GM23248 (cell line): ENCODE data around the gene ADCY7. TPM values are rescaled to one million over a fixed set of nuclear protein-coding genes. Genes with fewer than 3 reads are reported as not detected.

ENCODE experiments used
- DNase-seq: peaks from one replicate; pipeline ENCODE4 v3.0.0-alpha.2; 2015
- H2AFZ ChIP-seq: fragments of 200-600 bp; sonication (generic); 2 replicates; pipeline ENCODE4 v1.6.1; 2016; ENCODE audit warnings: antibody characterized with exemption
- H3F3A ChIP-seq: fragments of 200-600 bp; sonication (generic); 2 replicates; pipeline ENCODE4 v1.6.1; 2016; ENCODE audit warnings: mild to moderate bottlenecking, antibody characterized with exemption, mixed run types; ENCODE audit not compliant: insufficient read depth
- H3K27ac ChIP-seq: fragments of 200-600 bp; sonication (generic); 2 replicates; pipeline ENCODE4 v1.5.1; 2016; ENCODE audit warnings: mild to moderate bottlenecking
- H3K27me3 ChIP-seq: fragments of 200-600 bp; sonication (generic); replicated peaks from 2 replicates; pipeline ENCODE4 v1.6.1; 2016; ENCODE audit warnings: mild to moderate bottlenecking; ENCODE audit not compliant: insufficient read depth
- H3K36me3 ChIP-seq: fragments of 200-600 bp; sonication (generic); 2 replicates; pipeline ENCODE4 v1.6.1; 2016; ENCODE audit warnings: low read depth, mild to moderate bottlenecking
- H3K4me1 ChIP-seq: fragments of 200-600 bp; sonication (generic); 2 replicates; pipeline ENCODE4 v1.6.1; 2016; ENCODE audit warnings: mild to moderate bottlenecking; ENCODE audit not compliant: insufficient read depth
- H3K4me2 ChIP-seq: fragments of 200-600 bp; sonication (generic); one replicate; pipeline ENCODE4 v1.6.1; 2016; ENCODE audit warnings: mild to moderate bottlenecking; ENCODE audit not compliant: unreplicated experiment
- H3K4me3 ChIP-seq: fragments of 200-600 bp; sonication (generic); 2 replicates; pipeline ENCODE4 v1.5.1; 2016; ENCODE audit warnings: mild to moderate bottlenecking
- H3K79me2 ChIP-seq: fragments of 200-600 bp; sonication (generic); 2 replicates; pipeline ENCODE4 v1.6.1; 2016; ENCODE audit warnings: mild to moderate bottlenecking; ENCODE audit not compliant: insufficient read depth
- H3K9ac ChIP-seq: fragments of 200-600 bp; sonication (generic); 2 replicates; pipeline ENCODE4 v1.6.1; 2016; ENCODE audit warnings: mild to moderate bottlenecking
- H3K9me2 ChIP-seq: fragments of 200-600 bp; sonication (generic); 2 replicates; pipeline ENCODE4 v1.6.1; 2016; ENCODE audit warnings: mixed run types, mild to moderate bottlenecking, moderate library complexity; ENCODE audit not compliant: insufficient read depth
- H3K9me3 ChIP-seq: fragments of 200-600 bp; sonication (generic); one replicate; pipeline ENCODE4 v1.6.1; 2017; ENCODE audit warnings: low read depth
- H4K20me1 ChIP-seq: fragments of 200-600 bp; sonication (generic); 2 replicates; pipeline ENCODE4 v1.6.0; 2016; ENCODE audit not compliant: insufficient read depth
- EZH2 ChIP-seq: fragments of 200-600 bp; sonication (generic); IDR thresholded peaks from 2 replicates; pipeline ENCODE4 v1.6.1; 2018; ENCODE audit warnings: antibody characterized with exemption, mild to moderate bottlenecking; ENCODE audit not compliant: insufficient read depth, poor library complexity, severe bottlenecking
- EZH2phosphoT487 ChIP-seq: fragments of 200-600 bp; sonication (generic); IDR thresholded peaks from 2 replicates; pipeline ENCODE4 v1.6.1; 2018; ENCODE audit warnings: antibody characterized with exemption, moderate library complexity, mild to moderate bottlenecking, low read depth; ENCODE audit not compliant: insufficient read depth
- WGBS, 2 experiments: methylation state at CpG; one replicate each; pipeline ENCODE4 v1.1.6; 2015 to 2017; ENCODE audit warnings: low lambda C conversion rate in 2 of 2, low coverage in 1 of 2; ENCODE audit errors: missing lambda C conversion rate in 2 of 2; 5-methylcytosine and 5-hydroxymethylcytosine counted together
- in situ Hi-C: fragments of 300-500 bp; cut with MboI; formaldehyde crosslinking; loops from 2 replicates; pipeline ENCODE4 v1.15.0; 2020
- polyA plus RNA-seq: library from polyadenylated mRNA; unstranded; fragments of >200 nt; fragmentation: Nextera tagmentation; extraction: Ambion mirVana; gene quantifications from 2 replicates; pipeline ENCODE4 v1.2.1, GENCODE V29; 2016
- total RNA-seq: library from RNA; depleted of rRNA; stranded (reverse); fragments of >200 nt; shearing (Covaris generic); gene quantifications from 2 replicates; pipeline ENCODE4 v1.2.3, GENCODE V29; 2014

ADCY7 gene
- total and polyA plus RNA-seq, 2 experiments from 2014 or later: 31.9 to 87.4 TPM

GRCh38 chr16:50247123-50247905 lies 19.0 kb upstream of the ADCY7 start:
- Histone ChIP-seq H3K36me3 (no peaks in the 10 kb centered on the region), H3K9ac (peak overlapping the region; percentile 90), H4K20me1 (no peaks in the 10 kb centered on the region), H3K79me2 (peaks cover 46% of the 10 kb centered on the region), H3K9me3 (no peaks in the 10 kb centered on the region), H3K4me2 (peak overlapping the region; percentile 89), H3K27me3 (no peaks in the 10 kb centered on the region), H3F3A (peaks cover 15% of the 10 kb centered on the region), H3K4me1 (peaks cover 30% of the 10 kb centered on the region), H3K4me3 (peak overlapping the region; percentile 84), H3K9me2 (no peaks in the 10 kb centered on the region), H3K27ac (no peak overlapping the region), H2AFZ (no peak overlapping the region)
- TF ChIP-seq EZH2 (no peak), EZH2phosphoT487 (no peak)
- DNase-seq: no peak
- in situ Hi-C loops: no loop called here
- WGBS, 2 experiments: 90 to 96% methylated on average over 12 of the region's 12 CpGs

- Histone ChIP-seq H3K4me1 (peaks cover 38% of the 10 kb centered on the region), H3K36me3 (no peaks in the 10 kb centered on the region), H3F3A (peaks cover 16% of the 10 kb centered on the region), H4K20me1 (no peaks in the 10 kb centered on the region), H3K4me2 (no peak overlapping the region), H3K27ac (no peak overlapping the region), H3K9me3 (no peaks in the 10 kb centered on the region), H3K9me2 (no peaks in the 10 kb centered on the region), H3K79me2 (peaks cover 50% of the 10 kb centered on the region), H2AFZ (no peak overlapping the region), H3K9ac (no peak overlapping the region), H3K4me3 (no peak overlapping the region), H3K27me3 (no peaks in the 10 kb centered on the region)
- in situ Hi-C loops: no loop called here
- DNase-seq: no peak
- TF ChIP-seq EZH2 (no peak), EZH2phosphoT487 (no peak)
- WGBS, 2 experiments: 91 to 92% methylated on average over 13 of the region's 13 CpGs
Observed at GRCh38 chr16:50247906-50248608, 18.3 kb upstream of the ADCY7 start.

- Histone ChIP-seq H3K4me1 (peaks cover 46% of the 10 kb centered on the region), H3K79me2 (peaks cover 56% of the 10 kb centered on the region)
- DNase-seq: no peak
Observed at GRCh38 chr16:50248845-50249244, 17.5 kb upstream of the ADCY7 start.

GRCh38 chr16:50251375-50252081 lies 14.8 kb upstream of the ADCY7 start:
- Histone ChIP-seq H4K20me1 (no peaks in the 10 kb centered on the region), H3K36me3 (no peaks in the 10 kb centered on the region), H3K4me3 (peak overlapping the region; percentile 18; the same call in 1 of the 2 replicates), H3K9ac (peak overlapping the region; percentile 81), H3K9me2 (no peaks in the 10 kb centered on the region), H2AFZ (peak overlapping the region; percentile 52), H3K4me1 (peaks cover 34% of the 10 kb centered on the region), H3K79me2 (peaks cover 62% of the 10 kb centered on the region), H3K9me3 (no peaks in the 10 kb centered on the region), H3K27ac (peak overlapping the region; percentile 93), H3K27me3 (no peaks in the 10 kb centered on the region), H3K4me2 (peak overlapping the region; percentile 67), H3F3A (peaks cover 15% of the 10 kb centered on the region)
- 33 to 41% methylated on average over 15 of the region's 15 CpGs for WGBS, 2 experiments
- DNase-seq: peak; percentile 98
- in situ Hi-C loops: no loop called here
- TF ChIP-seq EZH2: no peak
- 0 out of 2 replicates have a peak, but pooled peaks have one; percentile 66 for TF ChIP-seq EZH2phosphoT487

More at GRCh38 chr16:50248845-50249244, 17.5 kb upstream of the ADCY7 start:
- Histone ChIP-seq H3K36me3 (no peaks in the 10 kb centered on the region), H3K9ac (no peak overlapping the region), H3K27ac (no peak overlapping the region), H3K9me3 (no peaks in the 10 kb centered on the region), H2AFZ (no peak overlapping the region), H3K4me3 (no peak overlapping the region), H3K9me2 (no peaks in the 10 kb centered on the region), H3F3A (peaks cover 15% of the 10 kb centered on the region), H3K27me3 (no peaks in the 10 kb centered on the region), H4K20me1 (no peaks in the 10 kb centered on the region), H3K4me2 (no peak overlapping the region)
- no peak for TF ChIP-seq EZH2phosphoT487
- no peak for TF ChIP-seq EZH2
- in situ Hi-C loops: no loop called here
- 94 to 95% methylated on average over 8 of the region's 8 CpGs for WGBS, 2 experiments
